Stimulated activated CD4-positive, alpha-beta T cell treated with anti-CD3 and anti-CD28 coated beads, Interleukin-15, amount 100 ng/mL, for 24 hours (primary cell): ENCODE data around the gene SEC11C.
"Not testable (repeated sequence)": the region's sequence is repeated elsewhere in the genome, so short reads cannot be mapped to it uniquely, and the experiment has no call there.

Source experiments
- DNase-seq: peaks from one replicate; pipeline ENCODE4 v3.0.0-alpha.2; 2020

SEC11C gene

DNA sequence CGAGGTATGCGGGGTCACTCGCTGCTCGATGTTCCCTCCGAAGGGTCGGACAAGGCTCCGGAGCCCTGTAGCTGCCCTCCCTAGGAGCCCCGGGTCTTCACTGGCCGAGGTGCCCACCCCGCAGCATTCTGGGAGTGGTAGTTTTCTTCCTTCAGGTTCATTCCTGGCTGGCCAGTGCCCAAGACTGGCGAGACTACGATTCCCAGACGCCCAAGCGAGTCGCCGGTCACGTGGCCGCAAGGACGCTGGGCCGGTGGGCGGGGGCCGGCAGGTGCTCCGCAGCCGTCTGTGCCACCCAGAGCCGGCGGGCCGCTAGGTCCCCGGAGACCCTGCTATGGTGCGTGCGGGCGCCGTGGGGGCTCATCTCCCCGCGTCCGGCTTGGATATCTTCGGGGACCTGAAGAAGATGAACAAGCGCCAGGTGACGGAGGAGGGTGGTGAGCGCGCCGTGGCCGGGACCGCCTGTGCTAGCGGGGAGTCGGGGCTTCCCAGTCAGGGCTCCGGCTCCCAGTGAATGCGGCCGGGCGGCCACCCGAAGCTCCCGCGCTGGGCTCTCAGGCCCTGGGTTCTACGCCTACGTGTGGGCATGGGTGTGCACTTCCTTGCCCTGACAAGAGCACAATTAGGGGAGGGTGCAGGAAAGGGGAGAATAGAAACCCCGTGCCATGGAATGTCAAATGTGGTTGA lies at the start of gene SEC11C:
SEC11C (plus strand) TSS at position 270 of the 687 bp plus-strand sequence; CDS start at position 335, 65 bp downstream.
- DNase-seq, result peak; percentile 97

DNA sequence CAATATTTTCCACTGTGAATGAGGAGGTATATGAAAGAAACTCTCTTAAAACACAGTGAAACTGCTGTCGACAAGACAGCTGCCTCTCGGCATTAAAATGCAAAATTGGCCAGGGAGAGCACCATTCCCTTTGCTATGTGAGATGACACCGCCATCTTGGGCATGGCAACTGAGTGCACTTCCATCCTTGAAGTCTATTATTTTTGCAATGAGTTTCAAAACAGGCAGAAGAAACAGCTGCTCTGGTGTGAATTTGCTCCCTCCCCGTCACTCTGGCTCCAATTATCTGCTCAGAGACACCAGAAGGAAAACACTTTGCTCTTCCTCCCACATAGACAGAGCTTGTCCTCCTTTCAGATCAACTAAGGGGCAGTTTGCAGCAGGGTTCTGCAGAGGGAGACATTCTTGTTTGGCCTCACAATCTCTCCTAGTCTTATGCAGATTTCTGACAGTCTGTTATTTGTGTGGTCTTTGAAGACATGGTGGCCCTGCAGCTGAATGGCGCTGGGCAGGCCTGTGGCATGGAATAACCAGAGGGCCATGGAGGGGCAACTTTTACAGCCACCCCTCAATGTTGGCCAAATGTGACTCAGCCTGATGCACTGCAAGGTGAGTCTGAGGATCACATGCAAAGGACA lies 48.6 kb upstream of the SEC11C start:
- DNase-seq, result no peak

DNA sequence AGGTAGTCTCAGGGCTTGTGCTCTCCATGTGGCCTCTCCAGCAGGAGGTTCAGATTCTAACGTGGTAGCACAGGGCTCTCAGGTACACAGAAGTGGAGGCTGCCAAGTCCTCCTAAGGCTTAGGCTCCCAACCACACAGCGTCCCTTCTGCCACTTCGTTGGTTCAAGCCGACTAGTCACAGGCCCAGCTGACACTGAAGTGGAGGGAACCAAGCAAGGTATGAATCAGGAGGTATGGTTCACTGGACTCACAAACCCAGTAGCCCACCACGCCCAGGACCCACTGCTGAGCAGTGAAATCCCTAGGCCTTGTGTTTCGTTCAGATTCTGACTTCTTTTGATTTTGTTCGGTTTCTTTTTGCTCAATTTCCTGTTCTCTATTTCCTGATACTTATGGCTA lies 46.0 kb upstream of the SEC11C start:
- no peak for DNase-seq

DNA sequence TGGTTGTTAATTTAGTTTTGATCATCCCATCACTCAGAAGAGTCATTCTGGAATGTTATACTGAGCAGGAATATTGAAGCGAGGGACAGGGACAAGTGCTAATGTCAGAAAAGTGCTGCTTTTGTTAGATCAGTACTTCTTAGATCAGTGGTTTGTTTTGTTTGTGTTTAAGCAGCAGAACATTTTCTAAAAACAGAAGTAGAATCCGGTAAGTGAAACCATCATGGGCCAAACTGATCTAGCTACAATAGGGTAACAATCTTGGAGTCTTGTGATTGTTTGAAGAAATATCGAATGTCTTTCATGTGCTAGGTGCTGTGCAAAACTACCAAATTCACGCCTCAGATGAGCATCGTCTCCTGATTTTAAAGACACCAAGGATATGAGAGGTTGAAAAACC lies 45.1 kb upstream of the SEC11C start:
- DNase-seq, result no peak

DNA sequence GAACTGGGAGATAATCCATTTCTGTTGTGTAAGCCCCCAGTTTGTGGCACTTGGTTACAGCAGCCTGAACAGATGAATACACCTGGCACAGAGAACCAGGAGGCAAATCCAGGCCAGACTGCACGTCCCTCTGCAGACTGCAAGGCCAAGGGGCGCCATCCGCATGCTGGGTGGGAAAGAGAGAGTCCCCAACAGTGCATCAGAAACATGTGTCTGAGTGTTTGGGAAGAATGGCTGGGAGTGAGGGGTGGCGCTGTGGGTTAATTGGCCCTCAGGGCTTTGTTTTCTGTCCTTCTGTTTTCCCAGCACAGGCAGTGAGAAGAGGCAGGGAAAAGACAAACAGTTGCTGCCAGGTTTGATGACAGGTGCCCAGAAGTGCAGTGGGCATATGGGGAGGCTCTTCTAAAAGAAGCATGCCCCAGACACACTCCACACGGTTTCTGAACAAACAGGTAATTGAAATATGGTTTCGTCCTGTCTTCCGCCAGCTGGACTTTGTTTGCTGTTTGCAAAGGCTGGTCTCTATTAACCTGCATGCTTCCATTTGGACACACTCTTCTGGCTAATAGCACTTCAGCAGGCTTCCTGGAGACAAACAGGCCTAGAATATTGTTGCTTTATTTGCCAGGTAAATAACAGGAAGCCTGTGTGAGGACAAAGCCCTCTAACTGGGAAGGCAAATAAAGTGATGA lies 43.4 kb upstream of the SEC11C start:
- DNase-seq, result no peak

DNA sequence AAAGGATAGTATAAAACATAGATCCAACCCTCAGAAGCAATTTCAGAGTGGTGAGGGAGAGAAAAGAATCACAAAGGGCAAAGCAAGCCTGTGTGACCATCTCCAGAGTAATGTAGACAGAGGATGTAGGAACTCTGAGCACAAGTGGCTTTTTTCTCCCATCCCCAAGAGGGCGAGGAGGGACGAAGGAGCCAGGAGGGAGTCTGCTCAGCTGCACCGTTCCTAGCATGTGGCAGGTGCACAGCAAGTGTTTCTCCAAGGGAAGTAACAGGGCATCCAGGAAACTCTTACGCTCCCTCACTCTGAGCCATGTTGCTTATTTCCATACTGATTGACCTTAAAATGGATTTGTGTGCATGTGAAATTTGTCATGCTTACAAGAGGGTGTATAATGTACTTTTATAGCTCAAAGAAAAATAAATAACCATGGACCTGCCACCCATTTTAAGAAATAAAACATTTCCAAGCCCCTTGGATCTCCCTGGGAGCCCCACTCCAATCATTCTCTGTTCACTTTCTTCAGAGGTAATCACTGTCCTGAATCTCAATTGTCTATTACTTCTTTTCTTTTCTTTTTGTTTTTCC lies 37.8 kb upstream of the SEC11C start:
- no peak for DNase-seq

DNA sequence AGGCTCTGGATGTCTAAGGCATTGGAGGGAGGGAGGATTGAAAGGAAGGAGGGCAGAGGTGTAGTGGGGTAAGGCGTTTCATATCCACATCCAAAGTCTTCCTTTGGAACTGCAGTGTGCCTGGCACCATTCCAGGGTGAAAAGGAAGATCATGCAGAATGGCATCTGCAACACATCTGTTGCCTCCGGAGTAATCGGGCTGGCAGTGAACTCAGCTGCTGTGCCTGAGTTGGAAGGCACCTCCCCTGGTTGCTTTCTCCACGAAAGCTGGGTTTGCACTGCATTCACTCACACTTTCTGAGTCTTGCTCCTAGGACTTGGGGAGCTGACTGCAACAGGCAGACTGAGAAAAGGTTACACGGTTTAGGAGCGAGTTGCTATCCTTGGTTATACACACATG lies 30.3 kb upstream of the SEC11C start:
- DNase-seq, result no peak

DNA sequence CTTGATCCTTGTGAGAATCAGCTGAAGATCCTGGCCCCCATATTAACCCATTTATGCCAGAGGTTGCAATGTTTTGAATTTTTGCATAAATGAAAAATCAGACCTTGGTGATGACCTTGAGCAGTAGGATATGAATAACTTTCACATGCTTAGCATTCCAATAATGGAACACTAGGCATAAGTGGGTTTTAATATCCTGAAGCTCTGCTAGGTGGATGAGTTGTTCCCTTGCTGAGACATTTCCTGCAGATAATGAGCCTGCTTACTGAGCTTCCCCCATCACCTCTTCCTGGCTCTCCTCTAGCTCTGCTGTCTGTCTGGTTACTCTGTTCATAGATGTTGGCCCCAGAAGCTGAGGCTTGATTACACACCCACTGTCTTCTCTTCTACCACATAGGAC lies 25.5 kb upstream of the SEC11C start:
- DNase-seq, result no peak

DNA sequence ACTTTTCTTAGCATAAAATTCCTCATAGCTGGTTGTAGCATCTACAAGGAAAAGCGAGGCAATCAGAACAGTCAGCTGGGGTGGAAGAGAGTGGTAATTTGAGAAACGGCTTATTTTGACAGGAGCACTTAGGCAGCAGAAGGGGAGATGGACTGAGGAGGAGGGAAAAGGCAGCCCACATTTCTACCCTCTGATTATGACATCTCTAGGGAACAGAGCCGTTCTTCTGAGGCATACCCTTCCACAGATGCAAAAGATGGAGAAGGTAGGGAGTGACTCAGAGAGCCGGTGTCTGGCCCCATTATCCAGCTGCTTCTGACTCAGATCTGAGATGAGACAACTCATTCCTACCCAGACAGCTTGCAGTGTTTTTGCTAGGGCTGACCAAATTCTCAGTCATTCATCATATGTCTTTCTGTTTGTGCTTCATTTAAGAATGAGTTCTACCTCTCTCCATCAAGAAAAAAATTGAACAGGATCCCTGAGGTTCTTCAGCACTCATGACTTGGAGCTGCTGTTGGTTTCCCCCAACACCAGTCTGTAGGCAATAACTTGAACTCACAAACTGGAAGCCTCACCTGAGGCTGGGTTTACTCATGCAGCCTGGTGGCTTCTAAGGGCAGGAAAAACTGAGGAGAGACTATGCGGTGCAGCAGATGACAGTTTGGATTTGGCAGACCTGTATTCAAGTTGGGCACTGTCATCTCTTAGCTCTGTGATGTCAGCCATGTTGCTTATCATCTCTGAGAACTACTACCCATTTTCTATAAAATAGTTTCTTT lies 15.9 kb upstream of the SEC11C start:
- DNase-seq, result peak; percentile 42

DNA sequence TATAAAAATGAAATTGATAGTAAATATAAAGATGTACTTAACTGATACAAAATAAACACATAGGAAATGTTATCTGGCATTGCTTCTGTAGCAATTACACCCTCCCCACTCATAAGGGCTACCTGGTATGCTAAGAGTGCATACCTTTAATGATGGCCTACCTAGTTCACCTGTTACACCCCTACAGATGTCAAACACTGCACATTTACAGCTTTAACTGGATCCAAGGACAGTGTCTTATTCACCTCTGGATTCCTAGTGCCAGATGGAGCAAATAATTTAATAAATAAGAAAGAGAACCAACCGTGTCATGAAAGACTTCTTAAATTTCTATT lies 15.3 kb upstream of the SEC11C start:
- DNase-seq, result no peak

DNA sequence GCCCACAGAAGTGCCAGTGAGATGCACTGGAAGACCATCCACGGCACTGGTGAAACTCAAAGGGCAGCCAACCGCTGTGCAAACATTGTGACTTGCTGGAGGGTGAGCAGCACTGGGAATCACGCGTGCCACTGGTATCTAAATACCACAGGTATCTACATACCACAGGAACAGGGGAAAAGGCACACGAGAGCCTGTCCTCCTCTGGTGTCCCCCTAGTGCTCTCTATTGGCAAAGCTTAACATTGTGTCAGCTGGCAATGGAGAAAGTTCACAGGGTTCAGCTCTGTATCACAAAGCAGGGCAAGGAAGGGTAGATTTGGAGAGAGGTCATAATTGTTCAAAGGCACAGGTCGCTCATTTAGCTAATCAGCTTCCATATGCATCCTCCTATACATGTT lies 12.6 kb upstream of the SEC11C start:
- no peak for DNase-seq

DNA sequence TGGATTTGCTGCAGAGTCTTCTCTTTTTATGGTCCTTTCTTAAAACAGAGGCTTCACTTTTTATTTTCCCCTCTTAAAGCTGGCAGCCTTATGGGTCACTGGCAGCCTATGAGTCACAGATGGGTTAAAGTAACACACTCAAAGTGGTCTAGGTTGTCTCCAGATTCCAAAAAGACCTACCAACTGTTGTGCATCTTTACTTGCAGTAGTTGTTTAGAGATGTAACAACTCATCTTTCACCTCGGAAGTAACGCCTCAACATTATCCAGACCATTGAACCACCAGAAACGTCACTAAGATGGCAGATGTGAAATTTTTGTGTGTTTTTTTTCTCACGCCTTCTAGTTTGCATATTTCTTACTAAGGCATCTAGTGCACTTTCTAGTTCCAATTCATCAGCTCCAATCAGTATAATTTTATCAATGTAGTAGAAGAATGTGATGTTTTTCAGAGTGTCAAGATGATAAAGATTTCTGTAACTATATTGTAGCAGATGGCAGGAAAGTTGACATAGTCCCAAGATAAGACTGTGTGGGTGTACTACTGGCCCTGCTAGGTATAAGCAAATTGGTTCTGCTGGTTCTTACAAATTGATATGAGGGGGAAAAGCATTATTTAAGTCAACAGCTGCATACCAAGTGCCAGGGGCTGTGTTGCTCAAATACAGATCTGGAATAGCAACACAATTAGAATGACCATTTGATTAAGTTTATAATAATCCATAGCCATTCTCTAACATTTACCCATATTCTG lies 9.6 kb upstream of the SEC11C start:
- no peak for DNase-seq

DNA sequence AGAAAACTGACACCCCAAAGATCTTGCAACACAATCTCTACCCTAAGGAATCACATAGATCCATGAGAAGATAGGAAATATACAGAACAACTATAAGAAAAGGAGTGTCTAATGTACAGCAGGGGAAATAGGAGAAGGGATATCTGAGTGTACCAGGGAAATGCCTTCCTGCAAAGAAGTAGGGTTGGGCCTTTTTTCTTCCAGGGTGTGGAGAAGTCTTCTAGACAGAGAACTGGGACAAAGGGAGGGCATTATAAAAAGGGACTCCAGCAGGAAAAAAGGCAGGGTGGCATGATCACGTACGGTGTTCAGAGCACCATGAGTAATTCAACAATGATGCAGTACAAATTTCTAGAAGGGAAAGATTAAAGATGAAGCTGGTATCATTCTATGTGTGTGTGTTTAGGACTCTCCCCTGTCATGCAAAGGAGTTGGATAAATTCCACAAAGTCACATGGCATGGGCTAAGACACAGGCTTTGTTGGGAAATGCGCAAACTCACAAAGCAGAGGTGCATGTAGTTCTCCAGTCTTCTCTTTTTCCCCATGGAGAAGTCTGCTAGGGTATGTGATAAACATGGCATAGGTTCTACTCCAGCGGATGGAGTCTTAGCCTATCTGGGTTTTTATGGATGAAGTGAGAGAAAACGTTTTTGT lies 6.7 kb upstream of the SEC11C start:
- DNase-seq, result no peak

DNA sequence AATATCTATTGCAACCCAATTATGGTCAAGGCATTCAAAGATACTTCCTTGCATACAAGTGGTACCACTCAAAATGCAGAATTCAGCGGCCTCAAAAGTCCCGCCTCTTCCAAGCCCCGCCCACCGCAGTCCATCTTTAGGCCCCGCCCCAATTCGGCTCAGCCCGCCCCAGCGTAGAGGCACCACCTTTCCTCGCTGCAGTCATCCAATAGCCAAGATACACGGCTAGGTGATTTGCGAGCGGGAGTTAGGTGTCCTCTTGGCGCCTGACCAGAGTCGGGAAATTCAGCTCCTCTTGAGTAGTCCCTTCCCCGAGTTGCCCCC lies 431 bp upstream of the SEC11C start:
- peak; percentile 93 for DNase-seq

DNA sequence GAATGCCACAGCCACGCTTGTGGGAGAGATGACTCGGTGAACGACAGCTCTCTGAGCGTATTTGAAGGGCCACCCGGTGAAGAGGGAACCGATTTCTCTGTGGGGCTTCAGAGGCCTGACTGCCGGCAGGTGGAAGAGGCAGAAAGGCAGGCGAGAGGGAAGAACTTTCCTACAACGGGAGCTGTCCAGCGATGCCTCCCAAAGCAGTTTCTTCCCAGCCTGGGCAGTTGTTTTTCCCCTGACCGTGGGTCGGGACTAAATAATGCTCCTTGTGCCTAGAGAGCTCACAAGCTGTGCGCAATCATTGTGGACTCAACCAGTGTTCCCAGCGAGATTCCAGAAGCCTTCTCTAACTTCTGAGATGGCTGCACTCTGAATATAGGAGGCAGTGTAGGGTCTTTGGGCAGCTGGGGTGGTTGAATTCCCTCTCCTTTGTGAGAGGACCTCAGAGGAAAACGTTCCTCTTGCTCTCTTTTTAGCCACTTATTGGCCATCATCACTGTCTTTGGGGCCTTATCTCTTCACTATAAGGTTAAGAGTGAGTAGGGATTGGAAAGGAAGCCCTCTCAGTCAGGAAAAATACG lies 710 bp downstream of the SEC11C start:
- DNase-seq, result no peak

DNA sequence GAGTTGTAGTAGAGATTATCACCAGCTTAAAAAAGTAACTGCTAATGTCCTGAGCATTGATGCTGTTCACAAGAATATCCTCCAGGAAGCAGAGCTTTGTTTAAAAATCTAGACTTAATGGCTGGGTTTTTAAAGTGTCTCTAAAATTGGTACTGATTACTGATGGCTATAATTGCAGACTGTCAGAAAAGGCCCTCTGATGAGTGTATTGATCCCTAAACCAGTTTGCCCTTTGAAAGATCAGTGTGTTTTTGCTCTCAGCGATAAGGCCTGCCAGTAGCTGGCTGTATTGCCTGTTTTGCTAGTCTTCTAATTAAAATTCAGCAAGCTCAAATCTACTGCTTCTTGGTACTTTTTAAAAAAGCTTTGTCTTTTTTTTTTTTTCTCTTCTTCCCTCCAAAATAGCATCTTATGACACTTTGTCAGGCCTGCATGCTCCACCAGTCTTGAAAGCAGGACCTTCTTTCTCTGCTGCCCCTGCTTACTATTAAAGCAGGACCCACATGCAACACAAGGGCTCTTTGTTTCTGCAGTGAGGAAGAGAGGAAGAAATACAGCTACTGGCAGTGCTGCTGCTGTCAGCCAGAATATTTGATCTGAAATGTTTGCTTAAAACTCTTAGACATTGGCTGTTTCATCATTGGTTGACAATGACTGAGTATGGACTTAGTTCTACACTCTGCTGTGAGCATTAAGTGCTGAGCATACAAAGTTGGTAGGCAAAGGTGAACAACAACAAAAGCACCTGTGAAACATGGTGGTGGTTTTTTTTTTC lies 1.8 kb downstream of the SEC11C start:
- DNase-seq, result no peak

DNA sequence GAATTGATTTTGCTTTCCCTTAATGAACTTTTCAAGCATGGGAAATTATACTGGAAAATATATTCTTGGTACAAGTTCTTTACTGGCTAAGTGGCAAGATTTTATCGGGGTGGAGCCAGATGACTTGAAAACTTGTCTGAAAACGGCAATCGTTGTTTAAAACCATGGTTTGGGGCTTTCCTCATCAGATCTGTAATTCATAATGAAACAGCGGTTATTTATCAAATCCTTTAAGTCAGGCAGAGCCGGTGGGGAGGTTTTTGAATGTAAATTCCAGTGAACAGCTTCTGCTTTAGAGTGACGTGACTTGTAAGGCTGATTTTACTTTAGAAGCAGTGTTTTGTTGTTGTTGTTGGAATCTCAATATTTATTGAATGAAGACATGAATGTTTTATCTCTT lies 2.6 kb downstream of the SEC11C start:
- peak; percentile 43 for DNase-seq

DNA sequence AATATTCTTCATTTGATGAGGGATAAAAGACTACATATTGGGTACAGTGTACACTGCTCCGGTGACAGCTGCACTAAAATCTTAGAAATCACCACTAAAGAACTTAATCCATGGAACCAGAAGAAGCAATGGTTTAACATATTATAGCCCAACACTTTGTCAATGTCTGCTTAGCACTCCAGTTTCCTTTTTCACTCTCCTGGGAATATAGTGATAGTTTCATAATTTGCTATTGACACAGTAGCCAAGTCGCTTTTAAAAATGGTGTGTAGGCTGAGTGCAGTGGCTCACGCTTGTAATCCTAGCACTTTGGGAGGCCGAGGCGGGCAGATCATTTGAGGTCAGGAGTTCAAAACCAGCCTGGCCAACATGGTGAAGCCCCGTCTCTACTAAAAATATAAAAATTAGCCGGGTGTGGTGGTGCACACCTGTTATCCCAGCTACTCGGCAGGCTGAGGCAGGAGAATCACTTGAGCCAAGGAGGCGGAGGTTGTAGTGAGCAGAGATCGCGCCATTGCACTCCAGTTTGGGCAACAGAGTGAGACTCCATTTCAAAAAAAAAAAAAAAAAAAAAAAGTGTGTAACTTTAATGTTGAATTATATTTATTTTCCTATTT lies 3.2 kb downstream of the SEC11C start:
- DNase-seq, result not testable (repeated sequence)

DNA sequence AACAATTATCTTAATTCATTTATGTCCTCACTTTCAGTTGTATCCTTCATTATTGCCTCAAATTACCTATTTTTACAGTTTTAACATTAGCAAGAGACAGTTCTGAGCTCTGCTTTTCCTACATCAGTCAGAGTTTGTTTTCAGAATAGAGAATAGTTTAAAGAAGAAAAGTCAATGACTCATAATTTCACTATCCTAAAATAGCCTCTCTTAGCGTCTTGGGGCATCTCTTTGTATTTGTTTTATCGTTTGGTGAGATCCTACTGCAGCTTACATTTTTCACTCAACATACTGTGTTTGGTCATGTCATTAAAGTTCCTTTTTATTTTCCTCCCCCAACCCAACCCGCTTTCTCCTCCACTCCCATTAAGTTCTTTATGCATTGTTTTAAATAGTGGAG lies 3.8 kb downstream of the SEC11C start:
- no peak for DNase-seq

DNA sequence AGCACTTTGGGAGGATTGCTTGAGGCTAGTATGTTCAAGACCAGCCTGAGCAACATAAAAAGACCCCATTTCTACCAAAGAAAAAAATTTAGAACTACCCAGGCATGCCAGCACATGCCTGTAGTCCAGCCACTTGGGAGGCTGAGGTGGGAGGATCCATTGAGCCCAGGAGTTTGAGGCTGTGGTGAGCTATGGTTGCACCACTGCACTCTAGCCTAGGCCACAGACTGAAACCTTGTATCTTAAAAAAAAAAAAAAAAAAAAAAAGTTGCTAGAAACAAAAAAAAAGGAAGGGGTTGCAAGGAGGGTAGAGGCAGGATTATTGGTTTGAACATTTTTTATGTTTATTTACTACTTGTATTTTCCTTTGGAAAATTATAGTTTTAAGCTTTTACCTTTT lies 4.8 kb downstream of the SEC11C start:
- DNase-seq, result no peak
